HG03159 (cell line): ENCODE measurements around the gene ALX3.

Source experiments
- ATAC-seq: cut with Tn5 transposase; IDR thresholded peaks from one replicate; pipeline ENCODE4 v1.9.1; 2021; ENCODE audit warnings: mild to moderate bottlenecking, moderate library complexity; ENCODE audit not compliant: unreplicated experiment

Gene ALX3

DNA sequence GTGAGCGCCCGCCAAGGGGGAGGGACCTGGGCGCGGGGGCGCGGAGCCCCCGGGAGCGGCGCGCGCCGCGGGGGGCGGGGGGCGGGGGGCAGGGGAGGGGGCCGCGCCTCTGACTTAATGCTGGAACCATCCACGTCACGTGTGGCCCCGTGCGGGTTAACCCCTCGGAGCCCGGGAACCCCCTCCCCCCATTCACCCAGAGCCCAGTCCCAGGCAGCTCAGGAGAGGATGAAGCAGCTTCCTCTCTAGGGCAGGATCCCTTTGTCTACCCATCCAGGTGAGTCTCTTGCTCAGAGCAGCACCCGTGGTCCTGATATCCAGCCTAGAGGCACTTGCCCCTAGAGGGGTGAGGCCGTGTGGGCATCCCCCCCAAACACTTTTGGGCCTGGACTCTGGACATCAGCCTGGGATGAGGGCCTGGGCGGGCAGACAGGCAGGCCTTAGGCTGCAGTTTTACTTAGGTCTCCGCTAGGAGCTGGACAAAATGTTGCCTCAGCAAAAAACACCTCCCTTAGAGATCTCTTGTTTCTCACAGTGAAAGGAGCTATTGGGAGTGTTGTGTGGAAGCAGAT, at the start of gene ALX3:
ALX3 (minus strand) TSS at position 2 of the 572 bp plus-strand sequence. CDS start 60 bp downstream, outside the sequence.
- no peak for ATAC-seq

DNA sequence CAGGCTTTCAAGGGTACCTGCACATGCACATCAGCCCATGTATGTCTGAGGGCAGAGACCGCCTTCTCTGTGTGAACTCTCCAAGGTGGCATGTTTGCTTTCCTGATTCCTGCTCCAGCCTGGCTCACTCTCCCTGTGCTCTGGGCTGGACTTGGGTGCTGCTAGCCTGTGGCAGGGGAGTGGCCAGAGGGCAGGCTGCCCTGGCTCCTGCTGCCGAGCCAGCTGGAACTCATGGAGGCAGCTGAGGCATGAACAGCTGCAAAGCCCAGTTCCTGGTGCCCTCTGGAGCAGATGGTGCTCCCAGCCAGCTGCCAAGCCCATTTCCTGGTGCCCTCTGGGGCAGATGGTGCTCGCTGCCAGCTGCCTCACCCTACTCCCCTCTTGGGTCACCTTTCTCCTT, 49.4 kb upstream of the ALX3 start:
- no peak for ATAC-seq

DNA sequence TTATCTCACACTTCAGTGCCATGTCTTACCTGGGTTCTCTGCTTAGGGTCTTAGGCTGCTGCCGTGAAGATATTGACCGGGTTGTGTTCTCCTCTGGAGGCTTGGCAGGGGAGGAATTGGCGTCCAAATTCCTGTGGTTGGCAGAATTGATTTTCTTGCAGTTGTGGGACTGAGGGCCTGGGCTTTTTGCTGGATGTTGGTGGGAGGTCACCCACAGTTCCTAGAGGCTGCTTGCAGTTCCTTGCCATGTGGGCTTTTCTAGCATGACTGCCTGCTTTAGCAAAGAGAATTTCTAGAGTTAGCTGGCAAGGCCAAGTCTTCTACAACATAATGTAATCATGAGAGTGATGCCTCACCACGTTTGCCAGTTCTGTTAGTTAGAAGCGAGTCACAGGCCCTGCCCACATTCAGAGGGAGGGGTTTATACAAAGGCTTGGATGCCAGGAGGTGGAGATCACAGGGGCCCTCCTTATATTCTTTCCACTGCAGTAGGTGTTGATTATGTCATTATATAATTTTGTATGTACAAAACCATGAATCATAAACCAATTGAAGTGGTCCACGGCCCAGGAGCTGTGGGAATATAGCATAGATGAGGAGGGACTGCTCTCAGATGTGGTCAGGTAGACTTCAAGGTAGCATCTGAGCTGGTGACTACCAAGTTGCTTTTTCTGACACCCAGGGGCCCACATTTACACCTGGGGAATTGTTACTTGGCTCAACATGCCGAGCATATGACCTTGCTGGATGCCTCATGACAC, 48.3 kb upstream of the ALX3 start:
- no peak for ATAC-seq

DNA sequence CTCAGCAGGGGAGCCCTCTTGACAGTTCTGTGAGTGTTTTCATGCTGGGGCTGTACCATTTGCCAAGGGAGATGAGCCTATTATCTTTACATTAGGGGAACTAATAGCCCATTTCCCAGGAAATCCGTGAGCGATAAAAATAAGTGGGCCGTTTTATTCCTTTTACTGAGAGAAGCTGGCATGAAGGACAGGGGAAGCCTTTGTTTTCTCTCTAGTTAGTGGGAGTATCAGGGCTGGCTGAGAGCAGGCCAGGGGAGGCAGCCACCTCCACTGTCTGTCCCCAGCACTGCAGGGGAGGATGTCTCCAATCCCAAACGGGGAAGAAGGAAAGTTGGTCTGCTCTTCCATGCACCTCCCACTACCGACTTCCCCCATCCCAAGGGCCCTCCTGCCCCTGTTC, 44.3 kb upstream of the ALX3 start:
- no peak for ATAC-seq

DNA sequence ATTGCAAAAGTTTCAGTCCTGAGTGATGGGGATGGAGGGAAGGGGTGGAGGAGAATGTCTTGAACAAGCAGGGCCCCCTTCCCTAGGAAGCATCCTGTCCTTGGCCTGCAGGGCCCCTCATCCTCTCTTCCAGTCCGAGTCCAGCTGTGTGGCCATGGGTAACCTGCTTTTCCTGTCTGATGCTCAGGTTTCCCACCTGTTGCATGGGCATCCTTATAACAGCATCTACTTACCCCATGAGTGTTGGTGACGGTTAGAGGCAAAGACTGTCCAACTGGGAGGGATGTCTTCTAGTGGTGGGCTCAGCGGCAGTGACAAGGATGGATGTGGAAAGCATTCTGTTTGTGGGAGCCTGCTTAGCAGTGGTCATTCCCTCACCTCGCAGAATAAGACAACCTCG, 43.7 kb upstream of the ALX3 start:
- no peak for ATAC-seq

DNA sequence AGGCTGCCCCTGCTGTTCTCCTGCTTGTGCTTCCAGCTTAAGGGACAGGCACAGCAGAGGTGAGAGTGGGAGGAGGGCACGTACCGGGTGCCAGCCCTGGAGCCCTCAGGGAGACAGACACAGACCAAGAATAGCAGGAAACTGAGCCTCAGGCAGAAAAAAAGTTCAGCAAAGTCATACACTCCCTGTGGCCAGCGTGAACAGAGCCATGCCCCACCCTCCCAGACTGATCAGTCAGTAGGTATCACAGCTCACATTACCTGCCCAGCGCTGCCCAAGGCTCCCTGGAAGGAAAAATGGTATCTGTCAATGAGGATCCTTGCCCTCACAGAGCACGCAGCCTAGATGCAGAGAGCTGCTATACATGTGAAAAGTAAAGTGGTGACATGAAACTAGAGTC, 43.1 kb upstream of the ALX3 start:
- ATAC-seq: no peak

DNA sequence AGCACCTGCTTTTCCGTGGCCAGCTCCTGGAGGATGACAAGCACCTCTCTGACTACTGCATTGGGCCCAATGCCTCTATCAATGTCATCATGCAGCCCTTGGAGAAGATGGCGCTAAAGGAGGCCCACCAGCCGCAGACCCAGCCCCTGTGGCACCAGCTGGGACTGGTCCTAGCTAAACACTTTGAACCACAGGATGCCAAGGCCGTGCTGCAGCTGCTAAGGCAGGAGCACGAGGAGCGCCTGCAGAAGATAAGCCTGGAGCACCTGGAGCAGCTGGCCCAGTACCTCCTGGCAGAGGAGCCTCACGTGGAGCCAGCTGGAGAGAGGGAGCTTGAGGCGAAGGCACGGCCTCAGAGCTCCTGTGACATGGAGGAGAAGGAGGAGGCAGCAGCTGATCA, 42.2 kb upstream of the ALX3 start:
- no peak for ATAC-seq

DNA sequence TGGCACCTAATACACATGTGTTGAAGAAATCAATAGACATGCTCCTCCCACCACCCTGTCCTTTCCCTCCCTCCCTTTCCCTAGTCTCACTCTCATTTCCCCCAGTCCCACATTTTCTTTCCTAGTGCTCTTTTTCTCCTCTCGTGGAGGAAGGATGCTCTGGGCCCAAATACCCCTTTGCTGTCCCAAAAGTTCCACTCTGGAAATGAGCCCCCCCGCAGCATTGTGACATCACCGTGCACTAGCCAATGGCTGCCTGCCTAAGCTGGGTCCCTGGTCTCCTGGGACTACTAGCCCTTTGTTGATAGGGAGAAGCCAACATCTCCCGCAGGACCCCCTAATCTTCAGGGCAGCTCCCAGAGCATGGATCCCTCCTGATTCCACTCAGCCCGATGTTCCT, 41.7 kb upstream of the ALX3 start, which contains the start of gene UBL4B:
UBL4B (plus strand) TSS at position 301 of the 400 bp plus-strand sequence; CDS start at position 393, 92 bp downstream.
- no peak for ATAC-seq

DNA sequence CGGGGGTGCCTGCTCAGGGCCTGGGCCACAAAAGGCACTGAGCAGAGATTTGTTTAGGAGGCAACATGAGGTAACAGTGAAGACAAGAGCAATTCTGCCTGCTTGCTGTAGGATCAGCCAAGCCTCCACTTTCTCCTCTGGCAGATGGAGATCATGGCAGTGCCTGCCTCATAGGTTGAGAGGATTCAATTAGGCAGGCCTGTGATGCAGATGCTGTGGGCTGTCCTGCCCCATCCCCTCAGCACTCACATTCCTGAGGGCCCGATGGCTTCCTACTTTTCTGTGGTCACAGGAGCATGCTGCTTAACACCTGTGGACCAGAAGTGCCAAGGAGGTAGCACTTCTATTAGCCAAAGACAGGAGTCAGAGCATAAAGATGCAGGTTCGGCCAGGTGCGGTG, 40.6 kb upstream of the ALX3 start:
- no peak for ATAC-seq

DNA sequence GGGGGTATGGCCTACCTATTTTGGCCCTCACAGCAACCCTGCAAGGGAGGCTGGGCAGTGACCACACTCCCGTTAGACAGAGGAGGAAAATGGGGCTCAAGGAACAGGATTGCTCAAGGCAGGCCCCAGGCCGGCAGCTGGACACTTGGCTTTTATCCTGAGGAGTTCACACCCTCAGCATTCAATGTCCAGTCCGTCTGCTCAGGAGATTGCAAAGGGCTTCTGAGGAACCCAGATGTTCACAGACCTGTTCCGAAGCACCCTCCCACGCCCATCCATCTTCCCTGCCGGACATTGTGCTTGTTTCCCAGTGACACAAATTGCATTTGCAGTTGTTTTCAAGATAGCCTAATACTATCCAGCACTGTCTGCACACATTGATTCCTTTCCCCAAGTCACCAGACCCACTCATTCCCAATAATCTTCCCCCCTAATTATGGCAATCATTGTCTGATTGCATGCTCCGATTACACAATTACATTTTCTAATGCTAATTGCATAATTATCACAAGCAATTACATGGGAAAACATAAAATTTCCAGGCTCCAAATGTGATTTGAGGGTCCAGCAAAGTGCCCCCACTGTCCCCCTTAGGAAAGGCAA, 37.5 kb upstream of the ALX3 start:
- no peak for ATAC-seq

DNA sequence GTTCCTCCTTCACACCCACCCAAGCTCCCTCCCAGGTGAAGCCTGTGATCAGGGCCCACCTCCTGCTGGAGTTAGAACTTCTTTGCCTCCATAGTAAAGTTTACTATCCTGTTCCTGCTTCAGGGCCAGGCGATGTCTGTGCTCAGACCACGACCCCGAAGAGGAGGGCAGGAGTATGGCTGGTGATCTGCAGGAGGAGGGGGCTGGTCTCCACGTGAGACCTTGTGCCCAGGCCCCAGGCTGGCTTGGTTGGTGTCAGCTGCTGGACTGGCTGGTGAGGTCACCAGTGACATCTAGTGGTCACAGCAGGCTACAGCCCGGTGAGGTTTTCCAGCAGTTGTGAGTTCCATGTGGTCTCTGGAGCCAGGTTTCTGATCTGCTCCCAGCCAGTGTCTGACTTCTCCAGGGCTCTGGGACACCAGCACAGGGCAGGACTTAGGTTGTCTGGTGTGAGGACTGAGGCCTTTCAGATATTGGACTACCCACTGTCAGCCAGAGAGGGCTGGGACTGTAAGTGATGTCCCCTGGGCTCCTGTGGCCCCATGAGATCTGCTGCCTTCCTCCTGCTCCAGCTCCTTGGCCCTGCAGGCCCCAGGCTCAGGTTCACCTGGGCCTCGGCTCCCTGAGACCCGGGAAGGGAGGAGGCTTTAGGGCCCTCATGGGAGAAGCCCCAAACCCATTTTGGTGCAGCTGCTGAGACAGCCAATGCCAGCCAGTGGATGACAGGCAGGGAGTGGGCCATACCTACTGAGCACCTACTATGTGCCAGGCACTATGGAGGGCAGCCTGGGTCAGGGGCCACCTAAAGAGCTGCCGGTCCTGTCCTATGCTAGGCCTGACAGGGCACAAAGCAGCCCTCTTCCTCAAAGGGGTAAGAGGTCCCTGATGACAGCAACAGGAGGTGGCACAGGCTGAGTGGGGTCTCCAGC, 35.8 kb upstream of the ALX3 start:
- ATAC-seq: peak; percentile 53

DNA sequence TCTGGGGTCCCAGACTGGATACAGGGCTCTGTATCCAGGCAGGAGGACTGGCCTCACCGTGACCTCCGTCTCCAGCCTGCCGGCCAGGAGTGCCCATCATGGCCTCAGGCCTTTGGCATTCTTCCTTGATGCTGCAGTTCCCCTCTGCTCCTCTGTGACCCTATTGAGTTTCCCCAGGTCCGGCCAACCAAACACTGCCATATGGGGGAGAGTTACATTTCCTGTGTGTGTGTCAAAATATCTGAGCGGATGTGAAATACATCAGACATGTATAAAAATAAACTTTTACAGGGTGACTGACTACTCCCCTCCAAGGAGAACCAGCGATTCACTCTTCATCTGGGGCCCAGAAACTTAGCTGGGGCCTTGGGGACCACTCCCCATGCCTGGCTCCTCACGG, 31.6 kb upstream of the ALX3 start:
- no peak for ATAC-seq

DNA sequence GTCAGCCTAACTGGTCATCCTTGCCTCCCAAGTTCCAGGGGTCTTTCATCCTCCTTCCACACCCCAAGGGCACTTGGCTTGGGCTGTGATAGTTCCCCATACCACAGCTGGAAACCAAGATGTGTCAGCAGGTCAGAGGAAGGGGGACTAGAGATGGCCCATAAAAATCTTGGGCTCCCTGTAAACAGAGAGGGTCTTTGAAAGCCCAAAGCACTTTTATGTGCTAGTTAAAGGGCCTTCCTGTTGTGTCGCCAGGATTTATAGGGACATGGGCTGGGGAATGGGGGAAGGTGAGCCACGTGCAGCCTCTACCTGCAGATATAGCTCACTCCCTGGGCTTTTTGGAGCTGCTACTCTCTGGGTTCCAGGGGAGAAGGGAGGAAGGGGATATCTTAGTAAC, 29.9 kb upstream of the ALX3 start:
- no peak for ATAC-seq

DNA sequence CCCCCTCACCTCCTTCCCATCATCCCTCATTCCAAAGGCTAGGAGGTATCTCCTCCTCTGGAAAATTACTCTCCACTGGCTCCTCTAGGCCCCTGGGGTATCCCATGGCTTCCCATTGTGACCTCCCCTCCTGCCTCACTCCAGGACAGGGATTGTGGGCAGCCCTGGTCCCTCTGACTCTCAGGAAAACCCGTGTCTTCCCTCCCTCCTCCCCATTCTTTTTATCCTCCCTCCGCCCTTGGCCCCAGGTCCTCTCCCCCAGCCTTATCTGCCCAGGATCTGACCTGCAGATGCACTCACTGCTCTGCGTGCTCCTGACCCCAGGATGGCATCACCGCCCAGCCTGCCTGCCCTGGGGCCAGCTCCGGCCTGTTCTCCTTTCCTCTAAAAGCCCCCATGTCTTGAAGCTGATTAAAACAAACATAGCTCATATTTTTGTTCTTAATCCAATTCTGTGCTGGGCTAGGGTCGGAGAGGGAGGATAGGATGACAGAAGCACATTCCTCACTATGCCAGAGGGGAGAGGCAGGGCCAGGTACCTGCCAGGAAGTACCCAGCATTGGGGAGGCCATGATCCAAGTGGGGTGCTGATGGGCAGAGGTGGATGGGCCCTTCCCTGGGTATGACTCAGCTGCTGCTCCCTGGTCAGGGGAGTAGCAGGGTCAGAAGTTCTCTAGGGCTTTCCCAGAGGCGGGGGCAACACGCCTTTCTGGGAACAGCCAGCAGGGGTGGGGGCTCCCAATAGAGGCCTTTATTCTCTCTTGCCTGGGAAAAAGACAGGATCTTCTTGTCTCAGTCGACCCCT, 28.0 kb upstream of the ALX3 start:
- no peak for ATAC-seq

DNA sequence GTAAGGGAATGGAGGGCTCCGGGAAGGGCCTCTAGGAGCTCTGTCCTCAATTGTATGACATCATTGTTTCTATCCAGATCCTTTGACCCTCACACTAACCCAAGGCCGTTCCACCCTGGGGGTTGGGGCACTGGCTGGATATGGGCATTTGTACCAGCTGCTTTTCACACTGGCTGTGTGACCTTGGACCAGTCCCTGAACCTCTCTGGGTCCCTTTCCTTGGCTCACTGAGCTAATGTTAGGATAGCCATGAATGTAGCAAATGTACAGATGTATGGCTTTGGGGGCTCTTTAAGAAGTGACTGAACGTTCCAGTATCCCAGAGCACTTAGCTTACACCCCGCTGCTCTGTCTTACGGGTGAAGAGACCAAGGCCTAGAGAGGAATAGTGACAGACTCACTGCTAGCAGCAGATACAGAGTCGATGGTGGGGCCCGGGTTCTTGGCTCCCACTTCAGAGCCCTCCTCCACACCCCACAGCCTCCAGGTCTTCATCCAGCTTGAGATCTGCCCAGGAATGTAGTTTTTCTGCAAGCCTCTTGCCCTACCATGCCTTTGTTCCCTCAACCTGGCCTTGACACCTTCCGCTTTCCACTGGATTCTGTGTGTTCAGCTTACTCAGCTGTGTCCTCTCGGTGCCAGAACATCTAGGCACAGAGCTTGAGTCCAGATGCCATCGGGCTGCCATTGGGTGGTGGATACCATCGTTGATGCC, 27.2 kb upstream of the ALX3 start:
- ATAC-seq: no peak

DNA sequence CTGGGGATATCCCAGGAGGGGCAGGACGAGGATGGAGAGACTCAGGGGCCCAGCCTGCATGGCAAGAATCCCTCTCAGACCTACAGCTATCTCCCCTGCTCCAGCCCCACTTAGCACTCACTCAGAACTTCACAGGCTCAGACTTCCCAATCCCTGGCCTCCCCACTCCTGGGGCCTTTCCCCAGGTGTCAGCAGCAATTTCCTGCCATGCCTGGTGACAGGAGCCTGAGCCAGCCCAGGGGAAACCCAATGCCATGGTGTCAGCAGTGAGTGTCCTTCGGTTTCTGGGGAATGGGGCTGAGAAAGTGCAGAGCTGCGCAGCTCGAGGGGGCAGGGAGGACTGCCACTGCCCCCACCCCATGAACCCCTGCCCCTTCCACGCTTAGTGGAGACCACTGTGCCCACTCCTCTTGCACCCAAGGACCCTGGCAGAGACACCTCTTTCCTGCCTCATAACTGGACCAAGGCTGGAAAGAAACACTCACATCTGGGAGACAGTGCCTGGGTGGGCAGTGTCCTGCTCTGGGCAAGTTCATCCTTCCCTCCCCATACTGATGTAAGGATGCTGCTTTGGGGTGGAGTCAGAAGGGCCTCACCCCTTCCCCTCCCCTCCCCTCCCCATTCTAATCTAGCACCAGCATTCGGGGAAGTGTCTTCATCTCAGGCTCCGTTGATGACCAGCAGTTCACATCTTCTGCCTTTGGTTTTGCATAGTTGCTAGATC, 24.6 kb upstream of the ALX3 start:
- no peak for ATAC-seq

DNA sequence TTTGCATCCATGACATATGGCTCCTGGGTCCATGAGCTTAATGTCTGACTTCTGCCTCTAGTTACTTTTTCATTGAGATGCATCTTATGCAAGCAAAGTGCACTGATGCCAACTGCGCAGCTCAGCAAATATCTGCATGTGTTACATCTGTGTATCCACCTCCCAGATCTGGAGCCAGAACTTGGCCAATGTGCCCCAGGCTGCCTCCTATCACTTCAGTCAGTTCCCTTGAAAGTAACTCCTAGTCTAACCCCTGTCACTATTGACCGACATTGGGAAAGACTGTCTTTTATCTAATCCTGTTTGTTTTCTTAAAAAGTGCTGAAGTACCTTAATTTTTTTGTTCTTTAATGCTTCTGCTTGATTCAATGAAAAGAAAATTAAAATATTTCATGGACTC, 22.5 kb upstream of the ALX3 start:
- no peak for ATAC-seq

DNA sequence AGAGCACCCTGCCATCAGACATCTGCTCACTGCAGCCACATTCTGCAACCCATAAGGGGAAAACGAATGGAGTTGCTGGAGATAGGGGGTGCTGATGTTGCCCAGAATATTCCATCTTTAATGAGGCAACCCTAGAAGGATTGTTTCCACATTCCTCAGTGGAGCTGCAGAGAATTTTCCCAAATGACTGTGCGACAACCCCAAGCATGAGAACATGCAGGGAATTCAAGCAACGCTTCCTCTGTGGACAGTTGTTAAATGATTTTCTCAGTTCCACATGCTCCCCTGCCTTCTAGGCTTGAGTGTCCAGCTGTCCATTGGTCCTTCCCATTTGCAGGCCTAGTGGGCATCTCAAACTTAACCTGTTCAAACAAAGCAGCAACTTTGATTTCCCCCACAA, 21.3 kb upstream of the ALX3 start:
- ATAC-seq: no peak

DNA sequence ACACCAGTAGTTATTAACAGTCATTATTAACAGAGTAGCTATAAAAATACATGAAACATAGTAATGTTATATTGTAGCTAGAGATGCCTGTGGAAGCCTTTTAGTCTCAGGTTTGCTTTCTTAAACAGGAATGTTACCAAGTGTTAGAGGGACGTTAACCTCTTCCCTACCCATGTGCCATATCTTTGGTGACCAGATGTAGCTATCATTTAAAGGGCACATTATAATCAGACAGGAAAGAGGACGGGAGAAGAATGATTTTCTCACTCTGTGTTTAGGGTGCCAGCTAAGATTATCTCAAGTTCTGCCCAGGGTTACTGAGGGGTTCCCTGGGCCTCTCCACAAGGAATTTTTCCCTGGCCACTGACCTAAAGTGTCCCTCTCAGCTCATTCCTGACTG, 20.9 kb upstream of the ALX3 start:
- no peak for ATAC-seq
